Ascending aorta (tissue), 2 donors: ENCODE results near the gene CEP290. TPM values are rescaled to one million over a fixed set of nuclear protein-coding genes. Genes with fewer than 3 reads are reported as not detected.

Source experiments
- DNase-seq, 2 donors: peaks; one replicate each; pipeline ENCODE4 v3.0.0-alpha.2; 2019; ENCODE audit warnings: low spot score in 2 of 2
- H3K27ac ChIP-seq, 2 donors: fragments of 200-600 bp; sonication (generic); one replicate each; pipeline ENCODE4 v1.5.1; 2016 to 2017; ENCODE audit warnings: mild to moderate bottlenecking in 1 of 2
- H3K27me3 ChIP-seq: fragments of 200-600 bp; sonication (generic); one replicate; pipeline ENCODE4 v1.5.1; 2017
- H3K36me3 ChIP-seq, 2 donors: fragments of 200-600 bp; sonication (generic); one replicate each; pipeline ENCODE4 v1.5.1; 2016
- H3K4me1 ChIP-seq, 2 donors: fragments of 200-600 bp; sonication (generic); one replicate each; pipeline ENCODE4 v1.5.1; 2016 to 2017; ENCODE audit warnings: mild to moderate bottlenecking in 1 of 2
- H3K4me3 ChIP-seq, 2 donors: fragments of 200-600 bp; sonication (generic); one replicate each; pipeline ENCODE4 v1.5.1; 2016 to 2017; ENCODE audit warnings: mild to moderate bottlenecking in 1 of 2
- H3K9me3 ChIP-seq, 2 donors: fragments of 200-600 bp; sonication (generic); one replicate each; pipeline ENCODE4 v1.5.1; 2016
- intact Hi-C: fragments of 100-400 bp; cut with DNase I; formaldehyde crosslinking; loops from one replicate; pipeline ENCODE4 v1.15.1; 2023
- total RNA-seq: library from RNA; depleted of rRNA; stranded (reverse); fragments of >200 nt; gene quantifications from one replicate; pipeline ENCODE4 v1.1.0, GENCODE V29; 2016
- TF ChIP-seq, protein P1 (sequence below), 3 experiments: fragments of 200-600 bp in 2 of 3; fragments of 450-650 bp in 1 of 3; sonication (generic) in 2 of 3; IDR thresholded peaks; one replicate each; pipeline ENCODE4 v1.5.1; 2016 to 2019; ENCODE audit warnings: antibody characterized with exemption in 3 of 3, mild to moderate bottlenecking in 1 of 3, moderate library complexity in 1 of 3

CEP290 gene
- total RNA-seq, 1 donor from 2014 or later: 7.2 TPM

GRCh38 chr12:88052686-88053085 is 89.2 kb downstream of the CEP290 start:
- H3K4me1 ChIP-seq: no peaks in the 10 kb centered on the region
- no peak overlapping the region for H3K27ac ChIP-seq
- no peaks in the 10 kb centered on the region for H3K27me3 ChIP-seq
- H3K36me3 ChIP-seq: peaks cover 10 to 47% of the 10 kb centered on the region in 2 donors
- intact Hi-C loops: no loop called here
- no peak for DNase-seq
- TF ChIP-seq, protein P1, sequence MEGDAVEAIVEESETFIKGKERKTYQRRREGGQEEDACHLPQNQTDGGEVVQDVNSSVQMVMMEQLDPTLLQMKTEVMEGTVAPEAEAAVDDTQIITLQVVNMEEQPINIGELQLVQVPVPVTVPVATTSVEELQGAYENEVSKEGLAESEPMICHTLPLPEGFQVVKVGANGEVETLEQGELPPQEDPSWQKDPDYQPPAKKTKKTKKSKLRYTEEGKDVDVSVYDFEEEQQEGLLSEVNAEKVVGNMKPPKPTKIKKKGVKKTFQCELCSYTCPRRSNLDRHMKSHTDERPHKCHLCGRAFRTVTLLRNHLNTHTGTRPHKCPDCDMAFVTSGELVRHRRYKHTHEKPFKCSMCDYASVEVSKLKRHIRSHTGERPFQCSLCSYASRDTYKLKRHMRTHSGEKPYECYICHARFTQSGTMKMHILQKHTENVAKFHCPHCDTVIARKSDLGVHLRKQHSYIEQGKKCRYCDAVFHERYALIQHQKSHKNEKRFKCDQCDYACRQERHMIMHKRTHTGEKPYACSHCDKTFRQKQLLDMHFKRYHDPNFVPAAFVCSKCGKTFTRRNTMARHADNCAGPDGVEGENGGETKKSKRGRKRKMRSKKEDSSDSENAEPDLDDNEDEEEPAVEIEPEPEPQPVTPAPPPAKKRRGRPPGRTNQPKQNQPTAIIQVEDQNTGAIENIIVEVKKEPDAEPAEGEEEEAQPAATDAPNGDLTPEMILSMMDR (IDR thresholded peaks at IDR 0.05): peak in 1 of 3 experiments; percentile 29
- H3K4me3 ChIP-seq: no peak overlapping the region
- H3K9me3 ChIP-seq: no peaks in the 10 kb centered on the region

GRCh38 chr12:88044035-88044434 is 97.9 kb downstream of the CEP290 start:
- intact Hi-C loops: no loop called here
- Histone ChIP-seq H3K4me3 (no peak overlapping the region), H3K36me3 (peaks cover 38 to 61% of the 10 kb centered on the region in 2 donors), H3K4me1 (no peaks in the 10 kb centered on the region), H3K27ac (no peak overlapping the region), H3K27me3 (no peaks in the 10 kb centered on the region), H3K9me3 (no peaks in the 10 kb centered on the region)
- TF ChIP-seq, protein P1 (IDR thresholded peaks at IDR 0.05): no peak
- DNase-seq: no peak

DNA sequence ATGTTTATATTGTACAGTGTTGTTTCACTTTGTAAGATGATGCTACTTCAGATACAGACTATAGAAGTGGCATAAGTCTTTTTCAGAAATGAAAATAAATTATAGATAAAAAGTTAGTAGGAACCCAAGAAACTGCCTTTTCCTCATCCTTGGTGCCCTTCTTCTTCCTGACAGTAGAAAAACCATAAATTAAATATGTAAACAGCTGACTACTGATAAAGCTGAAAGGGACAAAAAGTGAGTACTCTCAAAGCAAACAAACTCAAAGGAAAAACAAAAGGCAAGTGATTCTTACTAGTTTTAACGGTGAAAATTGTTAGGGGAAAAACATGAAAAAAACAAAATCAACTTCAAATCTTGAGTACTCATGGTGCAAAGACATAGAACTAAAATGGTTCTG is 104.1 kb downstream of the CEP290 start:
- DNase-seq: no peak
- H3K27me3 ChIP-seq: no peaks in the 10 kb centered on the region
- peaks cover 2 to 13% of the 10 kb centered on the region in 2 donors for H3K4me1 ChIP-seq
- TF ChIP-seq, protein P1 (IDR thresholded peaks at IDR 0.05): no peak
- H3K4me3 ChIP-seq: no peak overlapping the region
- H3K27ac ChIP-seq: no peak overlapping the region
- H3K36me3 ChIP-seq: peaks cover 0 to 3% of the 10 kb centered on the region in 2 donors
- H3K9me3 ChIP-seq: no peaks in the 10 kb centered on the region
- intact Hi-C loops: no loop called here

DNA sequence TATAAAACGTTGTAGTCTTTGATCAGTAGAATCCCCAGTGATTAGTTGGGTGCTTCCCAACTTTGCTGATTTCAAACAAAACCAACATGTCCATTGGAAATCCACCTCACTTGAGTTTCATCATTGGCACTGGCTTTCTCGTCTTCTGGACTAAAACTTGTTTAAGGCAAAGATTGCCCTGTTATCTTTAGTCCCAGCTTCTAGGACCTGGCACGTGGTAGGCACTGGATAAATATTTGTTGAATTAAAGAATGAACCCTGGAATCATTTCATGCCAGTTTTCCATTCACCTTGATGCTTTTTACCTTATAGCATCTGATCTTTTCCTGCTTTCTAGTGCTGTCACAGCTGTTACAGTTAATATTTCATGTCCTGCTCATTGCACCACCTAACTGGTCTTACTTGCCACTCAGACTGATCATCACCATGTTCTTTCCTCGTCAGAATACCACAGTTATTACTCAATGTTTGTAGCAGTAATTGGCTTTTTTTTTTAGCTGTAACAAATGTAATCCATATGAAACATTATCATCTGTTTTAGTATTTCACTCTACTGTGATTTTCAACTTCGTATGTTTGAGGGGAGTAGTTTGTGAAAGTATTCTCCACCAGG is 105.4 kb downstream of the CEP290 start:
- H3K27ac ChIP-seq: peak overlapping the region in 1 of 2 donors; percentile 68

DNA sequence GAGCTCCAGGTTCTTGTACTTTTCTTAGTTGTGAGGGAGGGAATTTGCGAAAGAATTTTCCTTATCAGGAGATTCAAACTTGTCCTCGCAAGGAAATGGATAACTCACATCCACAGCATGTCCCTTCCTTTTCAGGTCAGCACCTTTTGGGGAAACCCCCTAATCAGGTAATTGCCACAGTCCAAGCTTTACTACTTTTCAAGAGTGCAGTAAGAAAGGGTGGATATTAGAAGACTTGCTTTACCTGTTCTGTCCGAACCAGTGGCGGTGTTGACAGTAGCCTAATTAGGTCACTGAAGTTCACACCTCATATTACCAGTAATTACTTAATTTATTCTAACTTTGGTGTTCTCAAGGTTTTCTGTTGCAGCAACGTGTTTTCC is 106.0 kb downstream of the CEP290 start:
- no peaks in the 10 kb centered on the region for H3K27me3 ChIP-seq
- peak overlapping the region; percentile 56 to 68 for H3K27ac ChIP-seq

More for the DNA sequence above, 105.4 kb downstream of the CEP290 start:
- TF ChIP-seq, protein P1 (IDR thresholded peaks at IDR 0.05): no peak
- Histone ChIP-seq H3K9me3 (no peaks in the 10 kb centered on the region), H3K36me3 (no peaks in the 10 kb centered on the region), H3K4me1 (peaks cover 2 to 13% of the 10 kb centered on the region in 2 donors), H3K4me3 (peak overlapping the region; percentile 58 to 79), H3K27me3 (no peaks in the 10 kb centered on the region)
- DNase-seq: no peak
- intact Hi-C loops: no loop called here

More for the DNA sequence above, 106.0 kb downstream of the CEP290 start:
- Histone ChIP-seq H3K4me1 (peaks cover 2 to 13% of the 10 kb centered on the region in 2 donors), H3K4me3 (peak overlapping the region; percentile 58 to 79), H3K9me3 (no peaks in the 10 kb centered on the region), H3K36me3 (no peaks in the 10 kb centered on the region)
- no peak for DNase-seq
- TF ChIP-seq, protein P1 (IDR thresholded peaks at IDR 0.05): no peak
- intact Hi-C loops: loop anchor here (2.0 kb wide), 1 partner anchor 107 kb away; the partner anchor contains the start of genes CEP290 and TMTC3
